Vagina (tissue), 2 donors: ENCODE data around the gene SLC5A12.

Experiments used
- CTCF ChIP-seq, 3 experiments: fragments of 450-650 bp in 2 of 3; fragments of 200-600 bp in 1 of 3; sonication (generic) in 1 of 3; IDR thresholded peaks; one replicate each; pipeline ENCODE4 v1.5.1; 2017 to 2019; ENCODE audit warnings: antibody characterized with exemption in 3 of 3, mild to moderate bottlenecking in 2 of 3, moderate library complexity in 2 of 3
- POLR2A ChIP-seq, 2 donors: fragments of 450-650 bp; IDR thresholded peaks; one replicate each; pipeline ENCODE4 v1.6.1; 2017; ENCODE audit warnings: antibody characterized with exemption in 2 of 2, mild to moderate bottlenecking in 2 of 2, moderate library complexity in 2 of 2

GRCh38 chr11:26762089-26762488 lies 40.2 kb upstream of the SLC5A12 start:
- no peak for TF ChIP-seq CTCF (IDR thresholded peaks at IDR 0.05)
- TF ChIP-seq POLR2A (IDR thresholded peaks at IDR 0.05) = no peak
